Measurements from ENCODE around the gene PES1. TPM values are rescaled to one million over a fixed set of nuclear protein-coding genes. Genes with fewer than 3 reads are reported as not detected.

Gene PES1
- total RNA-seq, 1 donor from 2014 or later = 75.6 TPM

- peaks cover 16% of the 10 kb centered on the region for H3K4me1 ChIP-seq
- H3K27me3 ChIP-seq = no peaks in the 10 kb centered on the region
- no peak for TF ChIP-seq POLR2AphosphoS5 (IDR thresholded peaks at IDR 0.05; ENCODE audit: insufficient read depth in 1 of 2, low read depth in 1 of 2)
- no peak for TF ChIP-seq CTCF (IDR thresholded peaks at IDR 0.05)
- no peak for TF ChIP-seq POLR2A (IDR thresholded peaks at IDR 0.05)
- intact Hi-C loops (cut with DNase I) = no loop called here
- no peak overlapping the region for H3K4me3 ChIP-seq
- no peak for DNase-seq (ENCODE audit: extremely low spot score in 2 of 2)
- H3K27ac ChIP-seq = no peak overlapping the region
- H3K36me3 ChIP-seq = peaks cover 10 to 52% of the 10 kb centered on the region in 2 donors
- H3K9me3 ChIP-seq = no peaks in the 10 kb centered on the region
These were observed 15.9 kb downstream of the PES1 start for GRCh38 chr22:30575859-30576258.

- peaks cover 16% of the 10 kb centered on the region for H3K4me1 ChIP-seq
- H3K27me3 ChIP-seq = no peaks in the 10 kb centered on the region
- H3K36me3 ChIP-seq = peaks cover 7 to 44% of the 10 kb centered on the region in 2 donors
- peak overlapping the region; percentile 7 to 36 for H3K4me3 ChIP-seq
- no peaks in the 10 kb centered on the region for H3K9me3 ChIP-seq
- no peak overlapping the region for H3K27ac ChIP-seq
- intact Hi-C loops (cut with DNase I) = no loop called here
- no peak for TF ChIP-seq CTCF (IDR thresholded peaks at IDR 0.05)
- no peak for TF ChIP-seq POLR2A (IDR thresholded peaks at IDR 0.05)
- peak in 1 of 2 donors; percentile 48 for TF ChIP-seq POLR2AphosphoS5 (IDR thresholded peaks at IDR 0.05; ENCODE audit: insufficient read depth in 1 of 2, low read depth in 1 of 2)
- DNase-seq (ENCODE audit: extremely low spot score in 2 of 2) = no peak
These were observed 16.6 kb downstream of the PES1 start for GRCh38 chr22:30574997-30575671.

GRCh38 chr22:30574095-30574981 is 17.4 kb downstream of the PES1 start, which contains the start of gene GAL3ST1:
Gene GAL3ST1 (minus strand): TSS chr22:30574665. CDS start chr22:30557392, 17,273 bp downstream.
- TF ChIP-seq POLR2A (IDR thresholded peaks at IDR 0.05) (no peak), CTCF (IDR thresholded peaks at IDR 0.05) (no peak), POLR2AphosphoS5 (IDR thresholded peaks at IDR 0.05; ENCODE audit: insufficient read depth in 1 of 2, low read depth in 1 of 2) (no peak)
- no peaks in the 10 kb centered on the region for H3K27me3 ChIP-seq
- intact Hi-C loops (cut with DNase I) = no loop called here
- H3K4me3 ChIP-seq = peak within 1 kb of the TSS; percentile 7 to 36
- no peak within 1 kb of the TSS for H3K27ac ChIP-seq
- H3K4me1 ChIP-seq = peaks cover 16% of the 10 kb centered on the region
- no peaks in the 10 kb centered on the region for H3K9me3 ChIP-seq
- DNase-seq (ENCODE audit: extremely low spot score in 2 of 2) = no peak
- peaks cover 0 to 36% of the 10 kb centered on the region in 2 donors for H3K36me3 ChIP-seq

- Histone ChIP-seq H3K4me3 (no peak overlapping the region), H3K27me3 (no peaks in the 10 kb centered on the region), H3K4me1 (peaks cover 16% of the 10 kb centered on the region), H3K36me3 (peaks cover 0 to 29% of the 10 kb centered on the region in 2 donors), H3K27ac (no peak overlapping the region), H3K9me3 (no peaks in the 10 kb centered on the region)
- TF ChIP-seq CTCF (IDR thresholded peaks at IDR 0.05) (no peak), POLR2A (IDR thresholded peaks at IDR 0.05) (no peak), POLR2AphosphoS5 (IDR thresholded peaks at IDR 0.05; ENCODE audit: insufficient read depth in 1 of 2, low read depth in 1 of 2) (no peak)
- DNase-seq (ENCODE audit: extremely low spot score in 2 of 2) = no peak
- intact Hi-C loops (cut with DNase I) = no loop called here
These were observed 18.1 kb downstream of the PES1 start for GRCh38 chr22:30573594-30574094.

All from vagina (tissue), 2 donors.